Caco-2 (cell line): ENCODE data around the gene NT5C. TPM values are rescaled to one million over a fixed set of nuclear protein-coding genes. Genes with fewer than 3 reads are reported as not detected.

ENCODE experiments used
- BruUV-seq: library from RNA; stranded (reverse); fragments of 400-500 nt; replicated peaks from 2 replicates; lab custom pipeline; 2021; lab: Mats Ljungman, UMichigan
- CTCF ChIA-PET: fragments of 300-600 bp; sonication (Branson Sonifier 250); formaldehyde crosslinking; loops from one replicate; lab custom pipeline; 2022; ENCODE audit warnings: antibody characterized with exemption; lab: Charles Lee
- POLR2A ChIA-PET: fragments of 300-600 bp; sonication (Branson Sonifier 250); formaldehyde crosslinking; loops from one replicate; lab custom pipeline; 2022; ENCODE audit warnings: antibody characterized with exemption; lab: Charles Lee
- DNase-seq, 2 experiments: peaks; one replicate each; pipeline versions ENCODE4 v3.0.0 to v3.0.0-alpha.2; 2020 to 2022
- H3K27me3 ChIP-seq: replicated peaks from 2 replicates; pipeline ENCODE4 v1.6.0; 2011; ENCODE audit warnings: low read length; ENCODE audit not compliant: control insufficient read depth, insufficient read depth
- H3K36me3 ChIP-seq: 2 replicates; pipeline ENCODE4 v1.5.1; 2011; ENCODE audit warnings: low read length; ENCODE audit not compliant: control insufficient read depth, insufficient read depth
- H3K4me1 ChIP-seq: fragments of 250-450 bp; sonication (Bioruptor Pico); 2 replicates; pipeline ENCODE4 v1.5.1; 2020; ENCODE audit warnings: mild to moderate bottlenecking
- H3K4me3 ChIP-seq: 2 replicates; pipeline ENCODE4 v1.5.1; 2011; ENCODE audit warnings: low read depth, mild to moderate bottlenecking, control low read depth, low read length
- H3K9me3 ChIP-seq: fragments of 250-450 bp; sonication (Bioruptor Pico); 2 replicates; pipeline ENCODE4 v1.5.1; 2020; ENCODE audit warnings: mild to moderate bottlenecking, moderate library complexity
- H3K27ac Mint-ChIP-seq: one replicate; pipeline ENCODE4 v1.8.0; 2022; ENCODE audit warnings: mixed read lengths; ENCODE audit not compliant: unreplicated experiment
- H3K27me3 Mint-ChIP-seq: one replicate; pipeline ENCODE4 v1.8.0; 2022; ENCODE audit warnings: mixed read lengths; ENCODE audit not compliant: insufficient read depth, unreplicated experiment
- H3K36me3 Mint-ChIP-seq: one replicate; pipeline ENCODE4 v1.8.0; 2022; ENCODE audit warnings: mild to moderate bottlenecking, mixed read lengths; ENCODE audit not compliant: insufficient read depth, unreplicated experiment
- H3K4me1 Mint-ChIP-seq: one replicate; pipeline ENCODE4 v1.8.0; 2022; ENCODE audit warnings: low read depth, mixed read lengths; ENCODE audit not compliant: unreplicated experiment
- H3K4me3 Mint-ChIP-seq: one replicate; pipeline ENCODE4 v1.8.0; 2022; ENCODE audit warnings: mild to moderate bottlenecking, moderate library complexity, mixed read lengths; ENCODE audit not compliant: unreplicated experiment
- H3K9me3 Mint-ChIP-seq: one replicate; pipeline ENCODE4 v1.8.0; 2022; ENCODE audit warnings: mixed read lengths; ENCODE audit not compliant: unreplicated experiment
- intact Hi-C: fragments of 100-400 bp; cut with micrococcal nuclease; formaldehyde crosslinking; loops from one replicate; pipeline ENCODE4 v1.10.0; 2022; ENCODE audit not compliant: unreplicated experiment
- total RNA-seq: library from RNA; stranded (reverse); gene quantifications from 2 replicates; pipeline ENCODE4 v1.2.3, GENCODE V29; 2022
- TF ChIP-seq, protein P1 (sequence below), 2 experiments: fragments of 200-600 bp in 1 of 2; IDR thresholded peaks; 1 replicate in 1 of 2; 2 replicates in 1 of 2; pipeline versions ENCODE4 v1.5.1 to v1.8.0; 2011 to 2022; ENCODE audit warnings: antibody characterized with exemption in 1 of 2, control low read depth in 1 of 2, inconsistent platforms in 1 of 2, low read depth in 1 of 2, low read length in 1 of 2, mild to moderate bottlenecking in 1 of 2, moderate library complexity in 1 of 2; ENCODE audit not compliant: insufficient read depth in 1 of 2, severe bottlenecking in 1 of 2, unreplicated experiment in 1 of 2

NT5C gene
- total RNA-seq, 1 experiment from 2014 or later: 68.4 TPM

DNA sequence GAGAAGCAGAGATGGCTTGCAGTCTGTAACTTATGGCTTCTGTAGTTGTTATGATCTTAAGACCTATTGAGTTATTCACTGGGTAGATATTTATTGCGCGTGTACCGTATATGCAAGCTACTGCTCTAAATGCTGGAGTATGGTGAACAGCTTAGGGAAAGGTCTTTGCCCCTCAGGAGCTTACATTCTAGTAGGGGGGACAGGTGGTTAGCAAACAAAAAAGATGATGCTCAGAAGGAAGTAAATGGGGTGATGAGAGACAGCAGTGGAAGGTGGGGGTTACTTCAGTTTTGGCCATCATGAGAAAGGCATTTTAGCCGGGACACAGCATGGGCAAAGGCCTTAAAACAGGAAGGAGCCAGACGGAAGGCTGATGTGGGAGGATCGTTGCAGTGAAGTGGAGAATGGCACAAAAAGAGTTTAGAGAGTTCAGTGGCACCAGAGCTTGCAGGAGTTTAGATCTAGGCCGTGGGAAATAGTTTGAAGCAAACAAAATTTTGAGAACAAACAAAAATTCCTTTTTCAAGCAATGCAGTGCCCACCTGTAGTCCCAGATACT lies 19.7 kb downstream of the NT5C start:
- no peaks in the 10 kb centered on the region for H3K9me3 ChIP-seq
- TF ChIP-seq, protein P1, sequence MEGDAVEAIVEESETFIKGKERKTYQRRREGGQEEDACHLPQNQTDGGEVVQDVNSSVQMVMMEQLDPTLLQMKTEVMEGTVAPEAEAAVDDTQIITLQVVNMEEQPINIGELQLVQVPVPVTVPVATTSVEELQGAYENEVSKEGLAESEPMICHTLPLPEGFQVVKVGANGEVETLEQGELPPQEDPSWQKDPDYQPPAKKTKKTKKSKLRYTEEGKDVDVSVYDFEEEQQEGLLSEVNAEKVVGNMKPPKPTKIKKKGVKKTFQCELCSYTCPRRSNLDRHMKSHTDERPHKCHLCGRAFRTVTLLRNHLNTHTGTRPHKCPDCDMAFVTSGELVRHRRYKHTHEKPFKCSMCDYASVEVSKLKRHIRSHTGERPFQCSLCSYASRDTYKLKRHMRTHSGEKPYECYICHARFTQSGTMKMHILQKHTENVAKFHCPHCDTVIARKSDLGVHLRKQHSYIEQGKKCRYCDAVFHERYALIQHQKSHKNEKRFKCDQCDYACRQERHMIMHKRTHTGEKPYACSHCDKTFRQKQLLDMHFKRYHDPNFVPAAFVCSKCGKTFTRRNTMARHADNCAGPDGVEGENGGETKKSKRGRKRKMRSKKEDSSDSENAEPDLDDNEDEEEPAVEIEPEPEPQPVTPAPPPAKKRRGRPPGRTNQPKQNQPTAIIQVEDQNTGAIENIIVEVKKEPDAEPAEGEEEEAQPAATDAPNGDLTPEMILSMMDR (IDR thresholded peaks at IDR 0.05; ENCODE audit: insufficient read depth in 1 of 2, low read depth in 1 of 2, low read length in 1 of 2, severe bottlenecking in 1 of 2, unreplicated experiment in 1 of 2): no peak
- H3K27me3 ChIP-seq: no peaks in the 10 kb centered on the region
- no peaks in the 10 kb centered on the region for H3K27me3 Mint-ChIP-seq
- intact Hi-C loops: no loop called here
- peaks cover 42% of the 10 kb centered on the region for H3K36me3 Mint-ChIP-seq
- H3K9me3 Mint-ChIP-seq: no peaks in the 10 kb centered on the region
- peaks cover 8% of the 10 kb centered on the region for H3K4me1 ChIP-seq
- H3K36me3 ChIP-seq: no peaks in the 10 kb centered on the region
- ChIA-PET POLR2A (no interaction called here), CTCF (no interaction called here)
- no peak for DNase-seq
- peaks cover 22% of the 10 kb centered on the region for H3K4me1 Mint-ChIP-seq
- H3K27ac Mint-ChIP-seq: no peak overlapping the region
- BruUV-seq: TSS peak; percentile 28
- no peak overlapping the region for H3K4me3 ChIP-seq
- H3K4me3 Mint-ChIP-seq: no peak overlapping the region

GRCh38 chr17:75110234-75110937 lies 21.2 kb downstream of the NT5C start:
- H3K36me3 ChIP-seq: no peaks in the 10 kb centered on the region
- no peaks in the 10 kb centered on the region for H3K27me3 Mint-ChIP-seq
- peaks cover 22% of the 10 kb centered on the region for H3K4me1 Mint-ChIP-seq
- no peaks in the 10 kb centered on the region for H3K27me3 ChIP-seq
- no peak overlapping the region for H3K27ac Mint-ChIP-seq
- H3K4me1 ChIP-seq: peaks cover 8% of the 10 kb centered on the region
- peak in 1 of 2 experiments; percentile 49 for DNase-seq
- ChIA-PET POLR2A (interaction anchor here (0.6 to 1.3 kb wide), 9 partner anchors 9 to 587 kb away, joined by 3 to 9 read pairs (median 5); partner anchors contain the start of gene SLC16A5), CTCF (interaction anchor here (0.6 to 2.2 kb wide), 9 partner anchors 21 to 312 kb away, joined by 3 to 17 read pairs (median 4); partner anchors contain the start of gene NT5C)
- BruUV-seq: no TSS peak
- intact Hi-C loops: no loop called here
- no peaks in the 10 kb centered on the region for H3K9me3 ChIP-seq
- TF ChIP-seq, protein P1 (IDR thresholded peaks at IDR 0.05; ENCODE audit: insufficient read depth in 1 of 2, low read depth in 1 of 2, low read length in 1 of 2, severe bottlenecking in 1 of 2, unreplicated experiment in 1 of 2): no peak
- H3K36me3 Mint-ChIP-seq: peaks cover 48% of the 10 kb centered on the region
- peak overlapping the region; percentile 66 for H3K4me3 ChIP-seq
- H3K9me3 Mint-ChIP-seq: no peaks in the 10 kb centered on the region
- peak overlapping the region; percentile 86 for H3K4me3 Mint-ChIP-seq

DNA sequence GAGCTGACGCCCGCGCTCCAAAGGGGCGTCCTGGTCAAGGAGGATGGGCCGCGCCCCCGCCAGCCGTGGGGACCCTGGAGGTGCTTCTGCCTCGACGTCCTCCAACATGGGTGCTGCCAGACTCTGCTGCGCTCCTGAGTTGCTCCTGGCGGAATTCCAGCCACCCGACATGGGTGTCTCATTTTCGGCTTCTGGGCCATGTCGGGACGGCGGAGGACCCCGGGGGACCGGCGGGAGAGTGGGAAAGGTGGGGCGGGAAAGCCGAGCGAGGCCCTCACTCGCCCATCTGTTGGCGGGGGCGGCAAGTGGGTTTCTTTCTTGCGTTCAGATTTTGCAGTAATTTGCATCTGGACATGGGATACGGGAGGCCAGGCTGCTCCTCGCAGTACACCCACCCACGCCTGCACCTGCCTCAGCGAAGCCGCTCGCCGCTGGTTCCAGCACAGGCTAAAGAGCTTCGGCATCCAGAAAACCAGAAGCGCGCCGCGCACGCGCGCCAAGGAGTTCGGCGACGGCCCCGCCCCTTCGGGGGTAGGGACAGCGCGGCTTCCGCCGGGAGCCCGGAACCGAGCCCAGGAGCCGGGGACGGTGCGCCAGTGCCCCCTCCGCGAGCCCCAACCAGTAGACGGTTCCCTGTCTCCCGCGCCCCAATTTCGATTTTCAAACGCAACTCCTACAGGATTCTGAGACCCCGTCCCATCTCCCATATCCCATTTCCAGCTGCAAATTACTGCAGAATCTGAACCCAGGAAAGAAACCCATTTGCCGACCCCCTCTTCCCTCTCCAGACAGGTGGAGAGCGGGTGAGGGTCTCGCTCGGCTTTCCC lies 21.9 kb downstream of the NT5C start, which contains the start of gene ARMC7:
Gene ARMC7 (plus strand): TSS at position 563 of the 827 bp plus-strand sequence. CDS start 320 bp downstream, outside the sequence.
- H3K27me3 ChIP-seq: no peaks in the 10 kb centered on the region
- H3K4me3 ChIP-seq: peak within 1 kb of the TSS; percentile 66
- H3K4me1 ChIP-seq: peaks cover 8% of the 10 kb centered on the region
- H3K4me3 Mint-ChIP-seq: peak within 1 kb of the TSS; percentile 86
- H3K9me3 ChIP-seq: no peaks in the 10 kb centered on the region
- no TSS peak for BruUV-seq
- CTCF ChIA-PET: interaction anchor here (0.6 to 2.2 kb wide), 7 partner anchors 21 to 131 kb away, joined by 3 to 17 read pairs (median 4); partner anchors contain the start of gene NT5C
- H3K4me1 Mint-ChIP-seq: peaks cover 19% of the 10 kb centered on the region
- TF ChIP-seq, protein P1 (IDR thresholded peaks at IDR 0.05; ENCODE audit: insufficient read depth in 1 of 2, low read depth in 1 of 2, low read length in 1 of 2, severe bottlenecking in 1 of 2, unreplicated experiment in 1 of 2): no peak
- H3K36me3 ChIP-seq: no peaks in the 10 kb centered on the region
- POLR2A ChIA-PET: interaction anchor here (0.6 to 1.3 kb wide), 10 partner anchors 10 to 1029 kb away, joined by 3 to 9 read pairs (median 4); partner anchors contain the start of gene SLC16A5
- peak; percentile 92 to 95 for DNase-seq
- H3K27ac Mint-ChIP-seq: no peak within 1 kb of the TSS
- intact Hi-C loops: loop anchor here (2.0 to 5.0 kb wide), 2 partner anchors 17 to 42 kb away; no protein-coding TSS in a partner anchor
- H3K9me3 Mint-ChIP-seq: no peaks in the 10 kb centered on the region
- peaks cover 46% of the 10 kb centered on the region for H3K36me3 Mint-ChIP-seq
- no peaks in the 10 kb centered on the region for H3K27me3 Mint-ChIP-seq
